Esophagus squamous epithelium (tissue), 4 donors: ENCODE measurements around the gene SLC46A3.

Experiments used
- POLR2A ChIP-seq, 4 donors: fragments of 450-650 bp; IDR thresholded peaks; one replicate each; pipeline ENCODE4 v1.6.1; 2017; ENCODE audit warnings: antibody characterized with exemption in 4 of 4, mild to moderate bottlenecking in 4 of 4, moderate library complexity in 3 of 4
- TF ChIP-seq, protein P1 (sequence below), 6 experiments: fragments of 450-650 bp in 4 of 6; fragments of 200-600 bp in 2 of 6; sonication (generic) in 2 of 6; IDR thresholded peaks; one replicate each; pipeline ENCODE4 v1.5.1; 2016 to 2019; ENCODE audit warnings: antibody characterized with exemption in 6 of 6, mild to moderate bottlenecking in 4 of 6, moderate library complexity in 4 of 6

GRCh38 chr13:28755546-28755870, 36.7 kb upstream of the SLC46A3 start:
- TF ChIP-seq, protein P1, sequence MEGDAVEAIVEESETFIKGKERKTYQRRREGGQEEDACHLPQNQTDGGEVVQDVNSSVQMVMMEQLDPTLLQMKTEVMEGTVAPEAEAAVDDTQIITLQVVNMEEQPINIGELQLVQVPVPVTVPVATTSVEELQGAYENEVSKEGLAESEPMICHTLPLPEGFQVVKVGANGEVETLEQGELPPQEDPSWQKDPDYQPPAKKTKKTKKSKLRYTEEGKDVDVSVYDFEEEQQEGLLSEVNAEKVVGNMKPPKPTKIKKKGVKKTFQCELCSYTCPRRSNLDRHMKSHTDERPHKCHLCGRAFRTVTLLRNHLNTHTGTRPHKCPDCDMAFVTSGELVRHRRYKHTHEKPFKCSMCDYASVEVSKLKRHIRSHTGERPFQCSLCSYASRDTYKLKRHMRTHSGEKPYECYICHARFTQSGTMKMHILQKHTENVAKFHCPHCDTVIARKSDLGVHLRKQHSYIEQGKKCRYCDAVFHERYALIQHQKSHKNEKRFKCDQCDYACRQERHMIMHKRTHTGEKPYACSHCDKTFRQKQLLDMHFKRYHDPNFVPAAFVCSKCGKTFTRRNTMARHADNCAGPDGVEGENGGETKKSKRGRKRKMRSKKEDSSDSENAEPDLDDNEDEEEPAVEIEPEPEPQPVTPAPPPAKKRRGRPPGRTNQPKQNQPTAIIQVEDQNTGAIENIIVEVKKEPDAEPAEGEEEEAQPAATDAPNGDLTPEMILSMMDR (IDR thresholded peaks at IDR 0.05): no peak
- no peak for TF ChIP-seq POLR2A (IDR thresholded peaks at IDR 0.05)
